Suprapubic skin (tissue), 4 donors: ENCODE measurements around the gene TOR1AIP1. TPM values are rescaled to one million over a fixed set of nuclear protein-coding genes. Genes with fewer than 3 reads are reported as not detected.

Experiments used
- DNase-seq, 2 donors: peaks; one replicate each; pipeline ENCODE4 v3.0.0-alpha.2; 2019; ENCODE audit warnings: low spot score in 2 of 2
- H3K27ac ChIP-seq: fragments of 200-600 bp; sonication (generic); one replicate; pipeline ENCODE4 v1.5.1; 2019
- H3K27me3 ChIP-seq: fragments of 200-600 bp; sonication (generic); one replicate; pipeline ENCODE4 v1.5.1; 2019
- H3K36me3 ChIP-seq: fragments of 200-600 bp; sonication (generic); one replicate; pipeline ENCODE4 v1.5.1; 2019
- H3K4me1 ChIP-seq: fragments of 200-600 bp; sonication (generic); one replicate; pipeline ENCODE4 v1.5.1; 2019
- H3K4me3 ChIP-seq: fragments of 200-600 bp; sonication (generic); one replicate; pipeline ENCODE4 v1.5.1; 2019; ENCODE audit warnings: mild to moderate bottlenecking
- H3K9me3 ChIP-seq: fragments of 200-600 bp; sonication (generic); one replicate; pipeline ENCODE4 v1.5.1; 2019
- EP300 ChIP-seq: sonication (generic); formaldehyde crosslinking; IDR thresholded peaks from one replicate; pipeline ENCODE4 v1.6.1; 2017; ENCODE audit warnings: antibody characterized with exemption
- POLR2A ChIP-seq, 2 donors: fragments of 450-650 bp; IDR thresholded peaks; one replicate each; pipeline ENCODE4 v1.6.1; 2017; ENCODE audit warnings: antibody characterized with exemption in 2 of 2, mild to moderate bottlenecking in 2 of 2, moderate library complexity in 2 of 2
- POLR2AphosphoS5 ChIP-seq, 3 donors: sonication (generic); formaldehyde crosslinking; IDR thresholded peaks; one replicate each; pipeline ENCODE4 v1.6.1; 2017; ENCODE audit warnings: antibody characterized with exemption in 3 of 3
- WGBS: methylation state at CpG from one replicate; pipeline ENCODE4 v1.1.5; 2018; 5-methylcytosine and 5-hydroxymethylcytosine counted together
- total RNA-seq, 4 donors: library from RNA; depleted of rRNA; stranded (reverse); fragments of >200 nt; gene quantifications; one replicate each; pipeline ENCODE4 v1.1.0, GENCODE V29; 2016
- TF ChIP-seq, protein P1 (sequence below), 2 donors: fragments of 200-600 bp in 1 of 2; fragments of 450-650 bp in 1 of 2; sonication (generic) in 1 of 2; IDR thresholded peaks; one replicate each; pipeline ENCODE4 v1.5.1; 2016 to 2019; ENCODE audit warnings: antibody characterized with exemption in 2 of 2, mild to moderate bottlenecking in 1 of 2, moderate library complexity in 1 of 2

TOR1AIP1 gene
- total RNA-seq, 4 donors from 2014 or later: 37.8 to 56.7 (median 47.9) TPM

DNA sequence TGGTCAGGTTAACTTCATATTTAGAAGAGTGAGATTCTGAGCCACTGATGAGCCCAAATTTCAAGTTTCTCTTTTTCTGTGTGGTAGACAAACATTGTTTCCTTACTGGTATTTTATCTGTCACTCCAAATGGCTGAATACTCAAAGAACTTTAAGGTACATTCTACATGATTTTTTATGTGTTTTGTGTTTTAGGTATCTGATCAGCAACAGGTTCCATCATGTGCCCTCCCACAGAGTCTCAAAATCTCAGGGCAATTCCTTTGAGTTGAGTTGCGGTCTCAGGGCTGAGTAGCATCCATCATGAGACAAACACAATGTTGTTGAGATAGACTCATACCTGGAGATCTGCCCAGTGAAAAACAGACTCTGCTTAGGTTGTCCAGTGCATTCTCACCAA, 57.9 kb downstream of the TOR1AIP1 start:
- no peaks in the 10 kb centered on the region for H3K36me3 ChIP-seq
- 100% methylated on average over 1 of the region's 1 CpG for WGBS
- no peak for DNase-seq
- no peaks in the 10 kb centered on the region for H3K9me3 ChIP-seq
- TF ChIP-seq POLR2A (IDR thresholded peaks at IDR 0.05) (no peak), POLR2AphosphoS5 (IDR thresholded peaks at IDR 0.05) (no peak), EP300 (no peak)
- TF ChIP-seq, protein P1, sequence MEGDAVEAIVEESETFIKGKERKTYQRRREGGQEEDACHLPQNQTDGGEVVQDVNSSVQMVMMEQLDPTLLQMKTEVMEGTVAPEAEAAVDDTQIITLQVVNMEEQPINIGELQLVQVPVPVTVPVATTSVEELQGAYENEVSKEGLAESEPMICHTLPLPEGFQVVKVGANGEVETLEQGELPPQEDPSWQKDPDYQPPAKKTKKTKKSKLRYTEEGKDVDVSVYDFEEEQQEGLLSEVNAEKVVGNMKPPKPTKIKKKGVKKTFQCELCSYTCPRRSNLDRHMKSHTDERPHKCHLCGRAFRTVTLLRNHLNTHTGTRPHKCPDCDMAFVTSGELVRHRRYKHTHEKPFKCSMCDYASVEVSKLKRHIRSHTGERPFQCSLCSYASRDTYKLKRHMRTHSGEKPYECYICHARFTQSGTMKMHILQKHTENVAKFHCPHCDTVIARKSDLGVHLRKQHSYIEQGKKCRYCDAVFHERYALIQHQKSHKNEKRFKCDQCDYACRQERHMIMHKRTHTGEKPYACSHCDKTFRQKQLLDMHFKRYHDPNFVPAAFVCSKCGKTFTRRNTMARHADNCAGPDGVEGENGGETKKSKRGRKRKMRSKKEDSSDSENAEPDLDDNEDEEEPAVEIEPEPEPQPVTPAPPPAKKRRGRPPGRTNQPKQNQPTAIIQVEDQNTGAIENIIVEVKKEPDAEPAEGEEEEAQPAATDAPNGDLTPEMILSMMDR (IDR thresholded peaks at IDR 0.05): no peak
- no peaks in the 10 kb centered on the region for H3K27me3 ChIP-seq
- H3K4me1 ChIP-seq: no peaks in the 10 kb centered on the region
- H3K4me3 ChIP-seq: no peak overlapping the region
- H3K27ac ChIP-seq: no peak overlapping the region

- H3K9me3 ChIP-seq: no peaks in the 10 kb centered on the region
- H3K27me3 ChIP-seq: no peaks in the 10 kb centered on the region
- TF ChIP-seq EP300 (no peak), POLR2A (IDR thresholded peaks at IDR 0.05) (no peak), POLR2AphosphoS5 (IDR thresholded peaks at IDR 0.05) (no peak)
- TF ChIP-seq, protein P1 (IDR thresholded peaks at IDR 0.05): no peak
- WGBS: 79% methylated on average over 2 of the region's 2 CpGs
- H3K27ac ChIP-seq: no peak overlapping the region
- no peak for DNase-seq
- no peaks in the 10 kb centered on the region for H3K4me1 ChIP-seq
- H3K36me3 ChIP-seq: no peaks in the 10 kb centered on the region
- no peak overlapping the region for H3K4me3 ChIP-seq
Observed at GRCh38 chr1:179941454-179941853, 59.4 kb downstream of the TOR1AIP1 start.

DNA sequence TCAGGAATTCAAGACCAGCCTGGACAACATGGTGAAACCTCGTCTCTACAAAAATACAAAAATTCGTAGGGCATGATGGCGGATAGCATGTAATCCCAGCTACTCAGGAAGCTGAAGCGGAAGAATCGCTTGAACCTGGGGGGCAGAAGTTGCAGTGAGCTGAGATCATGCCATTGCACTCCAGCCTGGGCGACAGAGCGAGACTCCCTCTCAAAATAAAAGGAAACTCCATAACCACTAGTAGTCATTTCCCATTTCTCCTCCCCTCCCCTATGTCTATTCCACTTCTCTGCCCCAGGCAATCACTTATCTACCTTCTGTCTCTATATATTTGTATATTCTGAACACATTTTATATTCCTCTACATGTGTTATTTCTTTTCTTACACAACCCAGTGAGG, 68.6 kb downstream of the TOR1AIP1 start:
- Histone ChIP-seq H3K4me1 (peaks cover 13% of the 10 kb centered on the region), H3K4me3 (no peak overlapping the region), H3K27me3 (no peaks in the 10 kb centered on the region), H3K9me3 (no peaks in the 10 kb centered on the region), H3K27ac (no peak overlapping the region), H3K36me3 (no peaks in the 10 kb centered on the region)
- WGBS: 90% methylated on average over 7 of the region's 7 CpGs
- DNase-seq: no peak
- TF ChIP-seq EP300: no peak
- TF ChIP-seq, protein P1 (IDR thresholded peaks at IDR 0.05): no peak
- TF ChIP-seq POLR2AphosphoS5 (IDR thresholded peaks at IDR 0.05): no peak
- TF ChIP-seq POLR2A (IDR thresholded peaks at IDR 0.05): no peak

DNA sequence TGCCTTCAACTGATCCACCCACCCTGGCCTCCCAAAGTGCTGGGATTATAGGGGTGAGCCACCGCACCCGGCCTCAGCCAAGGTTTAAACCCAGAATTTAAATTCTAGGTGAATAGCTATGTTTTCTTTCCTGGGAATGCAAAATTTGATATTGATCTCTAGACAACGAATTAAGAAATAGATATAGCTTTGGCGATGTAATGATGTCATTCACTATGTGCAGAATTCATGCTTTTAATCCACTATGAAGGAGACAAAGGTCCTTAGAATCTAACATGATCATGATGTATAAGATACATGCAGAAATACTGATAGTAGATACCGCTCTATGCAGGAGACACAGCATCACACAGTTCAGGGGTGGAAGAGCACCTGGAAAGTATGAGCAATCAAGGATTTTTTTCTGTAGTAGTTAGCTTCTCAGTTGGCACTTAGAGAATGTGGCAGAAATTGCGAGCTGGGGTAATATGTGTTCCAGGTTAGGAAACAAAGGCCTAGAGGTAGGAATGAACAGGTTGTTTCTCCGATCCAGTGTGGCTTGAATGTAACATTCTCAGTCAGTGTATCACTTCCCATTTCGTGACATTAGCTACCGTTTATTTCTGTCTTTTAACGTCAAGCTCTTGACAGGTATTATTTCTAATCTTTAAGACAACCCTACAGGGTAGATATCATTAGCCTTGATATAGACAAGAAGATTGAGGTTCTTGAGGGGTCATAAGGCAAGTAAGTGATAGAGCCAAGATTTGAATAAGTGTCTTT, 69.5 kb downstream of the TOR1AIP1 start:
- Histone ChIP-seq H3K36me3 (no peaks in the 10 kb centered on the region), H3K4me1 (peaks cover 22% of the 10 kb centered on the region), H3K27me3 (no peaks in the 10 kb centered on the region), H3K27ac (no peak overlapping the region), H3K4me3 (no peak overlapping the region), H3K9me3 (no peaks in the 10 kb centered on the region)
- WGBS: 94% methylated on average over 10 of the region's 10 CpGs
- TF ChIP-seq POLR2AphosphoS5 (IDR thresholded peaks at IDR 0.05) (no peak), EP300 (no peak), POLR2A (IDR thresholded peaks at IDR 0.05) (no peak)
- TF ChIP-seq, protein P1 (IDR thresholded peaks at IDR 0.05): no peak
- no peak for DNase-seq

DNA sequence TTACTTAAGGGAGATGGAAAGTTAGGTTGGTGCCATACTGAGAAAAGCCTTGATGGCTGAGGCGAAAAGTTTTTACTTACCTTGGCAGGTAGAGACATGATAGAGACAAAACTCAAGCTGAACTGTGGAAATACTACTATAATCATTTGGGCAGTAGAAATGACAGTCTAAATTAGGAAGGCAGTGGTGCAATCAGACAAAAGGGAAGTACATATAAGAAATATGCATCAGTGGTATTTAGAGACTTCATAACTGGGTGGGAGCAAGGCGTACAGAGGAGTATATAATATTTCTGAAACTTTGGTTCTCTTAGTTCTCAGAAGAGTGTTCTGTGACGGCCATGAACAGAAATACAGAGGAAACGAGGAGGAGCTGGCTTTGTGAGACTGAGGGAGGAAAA, 70.1 kb downstream of the TOR1AIP1 start:
- 89% methylated on average over 4 of the region's 4 CpGs for WGBS
- H3K4me3 ChIP-seq: no peak overlapping the region
- H3K27ac ChIP-seq: no peak overlapping the region

More for the DNA sequence above, 70.1 kb downstream of the TOR1AIP1 start:
- Histone ChIP-seq H3K36me3 (no peaks in the 10 kb centered on the region), H3K4me1 (peaks cover 28% of the 10 kb centered on the region), H3K27me3 (no peaks in the 10 kb centered on the region), H3K9me3 (no peaks in the 10 kb centered on the region)
- no peak for DNase-seq
- TF ChIP-seq EP300 (no peak), POLR2AphosphoS5 (IDR thresholded peaks at IDR 0.05) (no peak)
- TF ChIP-seq, protein P1 (IDR thresholded peaks at IDR 0.05): no peak
